SK-N-SH (cell line): ENCODE data around the gene SLC1A2.

Experiments used
- EZH2phosphoT487 ChIP-seq: fragments of 200-600 bp; sonication (generic); IDR thresholded peaks from 2 replicates; pipeline ENCODE4 v1.6.1; 2017; ENCODE audit warnings: low read depth, mixed run types, mild to moderate bottlenecking, antibody characterized with exemption, moderate library complexity, borderline replicate concordance
- FOXJ3 ChIP-seq: sonication (generic); formaldehyde crosslinking; IDR thresholded peaks from 2 replicates; pipeline ENCODE4 v1.5.1; 2020; ENCODE audit warnings: mild to moderate bottlenecking, missing genetic modification reagents
- TCF12 ChIP-seq: IDR thresholded peaks from 2 replicates; pipeline ENCODE4 v1.4.0; 2012
- TF ChIP-seq, protein P1 (sequence below): IDR thresholded peaks from 2 replicates; pipeline ENCODE4 v1.4.0; 2012; ENCODE audit warnings: low read depth
- TF ChIP-seq, protein P2 (sequence below): fragments of 200-600 bp; sonication (generic); IDR thresholded peaks from 2 replicates; pipeline ENCODE4 v1.6.1; 2017; ENCODE audit warnings: antibody characterized with exemption, mild to moderate bottlenecking, moderate library complexity

DNA sequence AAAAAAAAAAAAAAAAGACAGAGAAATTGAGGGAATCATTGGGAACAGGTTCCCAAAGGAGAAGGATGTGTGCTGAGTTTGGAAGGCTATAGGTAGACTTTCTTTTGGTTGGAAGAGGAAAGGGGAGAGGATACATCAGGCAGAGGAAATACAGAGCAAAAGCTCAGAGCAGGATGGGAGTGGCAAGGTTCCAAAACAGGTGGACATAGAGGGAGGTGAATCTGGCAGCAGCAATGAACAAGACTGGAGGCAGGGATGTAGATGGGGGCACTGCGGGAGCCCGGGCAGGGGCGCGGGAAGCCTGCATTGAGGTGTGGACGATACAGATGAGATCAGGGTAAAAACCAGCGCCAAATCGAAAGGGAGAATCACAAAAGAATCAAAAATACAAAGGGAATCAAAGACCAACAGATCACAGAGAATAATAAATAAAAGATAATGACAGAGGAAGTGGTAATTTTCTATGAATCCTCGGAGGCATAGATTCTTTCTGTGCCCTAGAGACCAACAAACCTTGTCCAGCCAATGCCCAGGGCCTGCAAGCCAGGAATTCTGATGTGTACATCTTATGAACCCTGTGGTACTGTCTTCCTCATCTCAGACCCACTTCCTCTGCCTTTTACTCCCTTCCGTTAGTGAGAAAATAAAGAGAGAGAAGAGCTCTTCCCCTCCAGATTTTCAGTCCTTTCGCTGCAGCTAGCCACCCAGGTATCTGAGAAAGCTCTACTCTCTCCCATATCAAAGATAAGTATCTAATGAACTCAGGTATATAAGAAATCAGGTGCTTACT lies 70.3 kb downstream of the SLC1A2 start:
- TF ChIP-seq, protein P1, sequence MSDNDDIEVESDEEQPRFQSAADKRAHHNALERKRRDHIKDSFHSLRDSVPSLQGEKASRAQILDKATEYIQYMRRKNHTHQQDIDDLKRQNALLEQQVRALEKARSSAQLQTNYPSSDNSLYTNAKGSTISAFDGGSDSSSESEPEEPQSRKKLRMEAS = no peak
- TF ChIP-seq, protein P2, sequence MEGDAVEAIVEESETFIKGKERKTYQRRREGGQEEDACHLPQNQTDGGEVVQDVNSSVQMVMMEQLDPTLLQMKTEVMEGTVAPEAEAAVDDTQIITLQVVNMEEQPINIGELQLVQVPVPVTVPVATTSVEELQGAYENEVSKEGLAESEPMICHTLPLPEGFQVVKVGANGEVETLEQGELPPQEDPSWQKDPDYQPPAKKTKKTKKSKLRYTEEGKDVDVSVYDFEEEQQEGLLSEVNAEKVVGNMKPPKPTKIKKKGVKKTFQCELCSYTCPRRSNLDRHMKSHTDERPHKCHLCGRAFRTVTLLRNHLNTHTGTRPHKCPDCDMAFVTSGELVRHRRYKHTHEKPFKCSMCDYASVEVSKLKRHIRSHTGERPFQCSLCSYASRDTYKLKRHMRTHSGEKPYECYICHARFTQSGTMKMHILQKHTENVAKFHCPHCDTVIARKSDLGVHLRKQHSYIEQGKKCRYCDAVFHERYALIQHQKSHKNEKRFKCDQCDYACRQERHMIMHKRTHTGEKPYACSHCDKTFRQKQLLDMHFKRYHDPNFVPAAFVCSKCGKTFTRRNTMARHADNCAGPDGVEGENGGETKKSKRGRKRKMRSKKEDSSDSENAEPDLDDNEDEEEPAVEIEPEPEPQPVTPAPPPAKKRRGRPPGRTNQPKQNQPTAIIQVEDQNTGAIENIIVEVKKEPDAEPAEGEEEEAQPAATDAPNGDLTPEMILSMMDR = no peak
- TF ChIP-seq FOXJ3 (CRISPR knock-in tag) (no peak), EZH2phosphoT487 (no peak), TCF12 (no peak)
